Measurements from ENCODE around the gene ADAMTS3.
"Not testable (repeated sequence)": the region's sequence is repeated elsewhere in the genome, so short reads cannot be mapped to it uniquely, and the experiment has no call there.

Gene ADAMTS3

DNA sequence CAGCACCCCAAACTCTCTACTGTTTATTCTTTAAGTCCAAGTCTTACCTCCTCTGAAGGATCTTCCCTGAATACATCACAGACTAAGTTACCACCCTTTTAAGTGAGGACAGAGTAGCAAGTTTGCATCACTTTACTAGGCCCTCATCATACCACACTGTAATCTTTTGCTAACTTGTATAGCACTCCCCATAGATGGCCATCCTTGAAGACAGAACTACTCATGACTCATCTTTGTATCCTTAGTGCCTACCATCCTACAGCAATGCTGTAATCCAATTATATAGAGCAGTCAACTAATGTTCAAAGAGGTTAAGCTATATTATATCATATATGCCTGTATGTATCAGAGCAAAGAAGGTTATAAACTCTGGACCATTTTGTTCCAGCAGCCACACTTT, 101.4 kb downstream of the ADAMTS3 start:
- no peak for DNase-seq

DNA sequence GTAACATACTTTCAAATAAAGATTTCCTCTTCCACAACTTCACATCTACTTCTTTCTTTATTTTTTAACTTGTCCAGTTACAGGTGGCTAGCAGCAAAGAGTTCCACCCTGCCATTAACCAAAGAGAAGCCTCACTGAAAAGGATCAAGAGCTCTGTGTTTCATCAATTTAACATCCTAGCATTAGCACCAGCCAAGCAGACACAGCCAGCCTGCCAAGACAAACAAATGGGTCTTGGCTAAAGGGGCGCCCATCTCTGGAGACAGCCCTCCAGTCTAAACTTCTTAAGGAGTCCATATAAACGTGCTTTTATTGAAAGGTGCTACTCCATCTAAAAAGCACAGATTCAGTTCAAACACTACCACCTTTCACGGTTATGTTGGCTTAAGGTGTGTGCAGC, 105.3 kb downstream of the ADAMTS3 start:
- no peak for DNase-seq

DNA sequence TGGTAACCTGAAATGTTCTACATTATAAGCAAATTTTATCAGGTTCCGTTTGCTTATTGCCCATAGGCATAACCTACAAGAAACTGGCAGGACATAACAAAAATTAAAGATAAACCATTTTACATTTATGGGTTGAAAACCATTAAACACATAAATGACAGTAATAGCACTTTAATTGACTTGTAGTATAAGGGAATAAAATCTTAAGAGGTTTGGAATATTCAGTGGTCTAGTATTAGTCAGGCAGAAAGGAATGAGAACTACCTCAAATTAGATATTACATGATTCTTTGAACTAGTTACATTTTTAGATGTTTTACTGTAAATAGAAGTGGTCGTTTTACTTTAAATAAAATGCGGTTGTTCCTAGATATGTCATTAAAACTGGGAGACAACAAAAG, 111.9 kb downstream of the ADAMTS3 start:
- DNase-seq: no peak

DNA sequence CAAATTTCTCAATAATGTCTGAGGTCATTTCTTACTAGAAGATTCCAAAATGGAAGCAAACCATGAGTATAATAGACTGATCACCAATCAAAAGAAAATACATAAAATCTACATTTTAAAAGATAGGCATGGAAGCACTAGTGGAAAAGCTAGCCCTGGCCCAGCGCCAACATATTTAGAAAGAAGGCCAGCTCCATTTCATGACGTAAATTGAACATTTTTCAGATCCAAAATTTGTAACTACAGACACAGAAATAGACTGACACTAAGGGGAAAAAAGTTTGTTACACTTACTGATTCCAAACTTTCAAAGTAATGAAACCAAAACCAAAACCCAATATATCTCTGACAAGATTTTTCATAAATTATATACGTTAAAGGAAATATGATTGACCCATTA, 117.7 kb downstream of the ADAMTS3 start:
- DNase-seq: no peak

DNA sequence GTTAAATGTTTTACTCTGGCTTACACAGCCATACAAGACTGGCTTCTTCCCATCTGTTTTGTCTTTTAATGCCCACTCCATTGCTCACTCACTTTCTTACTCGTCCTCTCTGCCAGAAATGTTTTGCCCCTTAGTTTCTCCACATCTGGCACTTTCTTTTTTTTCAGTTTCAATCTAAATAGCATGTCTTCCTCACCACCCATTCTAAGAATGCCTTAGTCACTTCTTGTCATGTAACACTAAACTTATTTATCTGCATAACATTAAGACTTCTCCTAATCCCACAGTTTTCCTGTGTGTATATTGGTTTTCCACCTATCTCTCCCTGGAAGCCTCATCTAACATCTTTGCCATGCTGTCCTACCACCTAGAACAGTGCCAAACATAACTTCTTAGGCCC, 119.3 kb downstream of the ADAMTS3 start:
- DNase-seq: no peak

DNA sequence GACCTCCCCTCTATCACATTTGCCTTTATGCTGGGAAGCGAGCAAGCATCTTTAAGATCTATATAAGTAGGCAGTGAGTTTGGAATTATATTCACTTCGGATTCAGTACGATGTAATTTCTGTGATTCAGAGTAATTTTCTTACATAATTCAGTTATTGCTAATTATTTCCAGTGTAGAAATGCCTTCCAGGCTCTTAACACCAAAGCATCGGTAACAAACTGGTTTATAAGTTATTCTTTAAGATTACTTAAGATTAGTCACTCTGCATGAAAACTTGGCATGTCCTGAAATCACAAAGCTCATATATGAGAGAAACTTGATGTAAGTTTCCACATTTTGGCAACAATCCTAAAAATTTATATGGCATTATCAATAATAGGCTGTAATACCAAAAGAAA, 120.8 kb downstream of the ADAMTS3 start:
- no peak for DNase-seq

DNA sequence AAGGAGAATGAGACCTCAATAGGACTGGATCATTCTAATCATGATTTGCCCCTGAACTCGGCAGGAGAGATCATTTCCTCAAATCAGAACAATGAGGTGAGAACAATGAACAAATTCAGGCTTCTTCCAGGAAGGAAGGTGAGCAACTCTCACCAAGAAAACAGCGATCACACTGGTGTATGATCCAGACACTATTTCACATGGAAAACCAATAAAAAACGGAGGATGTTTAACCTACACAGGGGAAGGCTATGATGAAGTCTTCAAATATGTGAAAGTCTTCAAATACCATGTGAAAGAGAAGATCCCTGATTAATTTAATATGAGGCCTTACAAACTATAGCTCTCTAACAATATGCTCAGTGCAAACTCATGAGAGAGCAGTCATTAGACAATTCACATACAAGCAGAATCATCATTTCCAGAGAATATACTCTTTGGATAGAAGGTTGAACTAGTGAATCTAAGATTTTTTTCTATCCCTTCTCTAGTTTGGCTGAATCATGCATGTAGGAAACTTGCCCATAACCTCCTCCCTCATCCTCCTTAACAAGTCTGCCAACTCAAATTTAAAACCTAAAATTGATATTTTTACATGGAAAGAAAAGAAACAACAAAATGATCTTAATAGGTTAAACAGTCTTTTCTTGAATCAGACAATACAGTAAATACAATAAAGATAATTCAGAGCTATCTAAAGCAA, 122.5 kb downstream of the ADAMTS3 start:
- no peak for DNase-seq

DNA sequence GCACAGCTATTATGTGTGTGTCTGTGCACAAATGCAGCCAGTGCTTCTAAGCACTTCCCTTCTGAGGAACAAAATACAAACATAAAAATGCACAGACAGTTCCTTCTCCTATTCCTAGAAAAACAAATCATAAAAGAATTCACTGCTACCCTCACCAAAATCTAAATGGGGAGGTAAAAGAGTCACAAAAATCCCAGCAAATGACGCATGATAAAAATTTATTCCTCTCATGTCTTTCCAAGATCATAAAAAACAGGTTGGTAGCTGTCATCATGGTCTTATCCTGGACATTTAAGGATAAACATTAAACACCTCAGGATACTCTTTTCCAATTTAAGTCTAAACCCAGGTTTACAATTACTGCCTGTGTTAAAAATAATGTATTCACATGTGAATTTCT, 124.9 kb downstream of the ADAMTS3 start:
- no peak for DNase-seq

DNA sequence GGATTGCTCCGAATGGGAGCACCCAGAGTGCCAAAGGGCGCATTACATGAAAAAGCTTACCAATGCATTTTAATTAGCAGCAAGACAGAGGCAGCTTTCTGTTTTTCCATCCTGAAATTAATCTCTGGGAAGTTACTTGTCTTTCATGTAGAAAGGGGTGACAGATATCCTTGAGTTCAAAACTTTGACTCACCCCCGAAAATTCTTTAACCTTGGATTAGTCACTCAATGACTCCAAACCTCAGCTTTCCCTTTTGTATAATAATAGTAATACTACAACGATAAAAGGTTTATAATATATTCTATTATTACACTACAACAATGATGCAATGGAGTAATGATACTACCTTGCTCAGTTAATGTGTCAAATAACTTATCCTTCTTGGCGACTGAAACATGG, 126.3 kb downstream of the ADAMTS3 start:
- no peak for DNase-seq

DNA sequence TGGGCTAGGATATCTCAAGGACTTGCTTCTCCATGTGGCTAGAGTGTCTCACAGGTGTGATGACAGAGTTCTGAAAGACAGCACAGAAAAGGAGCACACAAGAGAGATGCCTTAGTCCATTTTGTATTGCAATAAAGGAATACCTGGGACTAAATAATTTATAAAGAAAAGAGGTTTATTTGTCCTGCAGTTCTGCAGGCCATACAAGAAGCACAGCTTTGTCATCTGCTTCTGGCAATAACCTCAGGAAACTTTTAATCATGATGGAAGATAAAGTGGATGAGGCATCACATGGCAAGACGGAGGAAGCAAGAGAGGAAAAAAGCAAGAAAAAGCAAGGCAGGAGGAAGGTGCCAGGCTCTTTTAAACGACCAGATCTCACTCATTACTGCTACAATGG, 126.9 kb downstream of the ADAMTS3 start:
- no peak for DNase-seq

DNA sequence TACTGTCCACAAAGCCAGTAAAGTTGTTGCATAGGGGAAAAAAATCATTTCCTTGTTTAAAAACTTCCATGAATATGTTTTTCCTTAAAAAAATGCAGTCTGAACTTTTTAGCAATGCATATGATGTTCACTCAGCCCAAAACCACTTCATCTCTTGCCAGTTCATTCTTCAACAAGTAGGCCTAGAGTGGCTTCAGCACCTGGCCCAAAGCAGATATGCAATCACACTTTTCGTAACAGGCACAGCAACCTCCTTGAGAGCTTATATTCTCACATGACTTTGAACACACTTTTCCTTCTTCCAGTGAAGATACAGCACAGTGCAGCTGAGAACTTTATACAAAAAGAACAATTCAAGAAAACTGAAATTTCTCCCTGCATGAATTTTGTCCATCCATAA, 128.6 kb downstream of the ADAMTS3 start:
- DNase-seq: no peak

DNA sequence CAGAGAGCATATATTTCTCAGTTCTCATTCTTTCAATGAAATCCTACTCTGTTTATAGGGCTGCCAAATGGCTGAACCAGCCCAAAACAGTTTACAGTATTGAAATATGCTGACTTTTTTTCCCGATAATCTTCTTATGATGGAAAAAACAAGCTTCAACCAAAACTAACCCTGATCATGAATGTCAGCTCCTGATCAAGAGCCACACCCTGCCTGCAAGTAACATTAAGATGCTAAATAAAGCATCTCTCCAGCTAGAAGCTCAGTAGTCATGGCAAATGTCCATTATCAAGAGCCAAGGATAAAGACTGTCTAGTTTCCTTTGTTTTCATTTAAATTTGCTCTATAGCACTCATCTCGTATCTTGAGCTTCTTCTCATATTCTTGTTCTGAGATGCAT, 136.0 kb downstream of the ADAMTS3 start:
- no peak for DNase-seq

DNA sequence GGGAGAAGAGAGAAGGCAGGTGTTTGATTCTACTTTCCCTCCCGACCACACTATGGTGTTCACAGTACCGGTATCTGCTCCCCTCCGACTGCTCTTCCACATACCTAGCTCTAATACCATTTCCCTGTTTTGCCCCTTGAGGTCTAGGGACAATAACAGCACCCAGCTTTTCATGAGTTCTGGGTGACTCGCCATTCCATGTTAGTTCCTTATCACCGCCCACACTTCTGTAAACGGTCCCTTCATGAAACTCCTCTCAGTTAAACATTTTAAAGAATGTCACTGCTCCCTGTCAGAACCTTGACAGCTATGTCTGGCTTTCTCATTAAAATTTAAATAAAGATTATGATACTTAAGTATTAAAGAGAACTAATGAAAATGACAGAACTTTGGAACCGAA, 136.7 kb downstream of the ADAMTS3 start:
- no peak for DNase-seq

DNA sequence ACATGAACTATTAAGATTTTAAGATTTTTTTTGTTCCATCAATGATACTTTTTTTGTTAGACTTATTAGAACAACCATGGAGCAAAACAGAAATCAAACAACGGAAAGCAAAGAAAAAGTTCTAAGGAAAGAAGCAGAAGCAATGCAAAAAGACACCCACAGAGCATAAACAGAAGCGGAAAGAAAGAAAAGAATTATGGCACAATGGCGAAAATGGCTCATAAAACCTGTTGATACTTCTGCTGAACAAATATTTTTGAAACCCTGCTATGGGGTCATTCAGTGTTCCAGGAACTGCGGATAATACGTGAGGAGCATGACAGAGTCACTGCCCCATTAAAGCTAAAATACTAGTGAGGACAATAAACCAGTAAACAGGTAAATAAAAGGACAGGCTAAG, 138.0 kb downstream of the ADAMTS3 start:
- DNase-seq: no peak

DNA sequence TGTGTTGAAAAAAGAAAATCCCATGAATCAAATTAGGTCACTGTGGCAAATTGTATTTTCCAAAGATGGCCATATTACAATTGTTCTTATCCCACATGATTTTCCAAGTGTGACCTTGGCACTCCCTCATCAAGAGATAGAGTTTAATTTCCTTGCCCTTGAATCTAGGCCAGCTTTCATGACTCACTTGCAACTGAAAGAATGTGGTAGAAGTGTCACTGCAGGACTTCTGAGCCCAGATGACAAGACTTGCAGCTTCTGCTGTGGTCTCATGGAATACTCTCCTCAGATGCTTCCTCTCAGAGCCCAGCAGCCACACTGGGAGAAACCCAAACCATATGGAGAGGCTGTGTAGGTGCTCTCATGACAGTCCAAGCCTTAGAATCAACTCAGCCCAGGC, 139.0 kb downstream of the ADAMTS3 start:
- no peak for DNase-seq

DNA sequence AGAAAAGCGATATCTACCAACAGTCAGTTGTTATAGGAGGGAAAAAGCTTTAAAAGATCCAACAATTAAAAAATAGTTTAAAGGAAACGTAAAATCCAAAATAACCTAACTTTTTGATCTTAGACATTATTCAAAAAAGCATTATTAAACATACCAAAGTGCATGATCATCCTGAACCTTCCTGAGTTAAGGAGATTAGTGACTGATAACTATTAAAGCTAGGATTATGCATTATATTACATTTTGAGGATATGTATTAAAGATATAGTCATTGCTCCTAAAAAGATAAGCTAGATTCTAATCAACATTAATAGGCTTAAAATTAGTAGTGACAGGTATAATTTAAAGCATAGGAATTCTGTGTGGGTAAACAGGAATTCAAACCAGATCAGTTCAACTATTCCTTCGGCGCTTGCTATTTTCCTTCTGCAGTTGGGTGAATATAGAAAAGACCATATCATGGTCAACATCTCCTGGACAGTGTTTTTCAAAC, 139.6 kb downstream of the ADAMTS3 start:
- DNase-seq: no peak

DNA sequence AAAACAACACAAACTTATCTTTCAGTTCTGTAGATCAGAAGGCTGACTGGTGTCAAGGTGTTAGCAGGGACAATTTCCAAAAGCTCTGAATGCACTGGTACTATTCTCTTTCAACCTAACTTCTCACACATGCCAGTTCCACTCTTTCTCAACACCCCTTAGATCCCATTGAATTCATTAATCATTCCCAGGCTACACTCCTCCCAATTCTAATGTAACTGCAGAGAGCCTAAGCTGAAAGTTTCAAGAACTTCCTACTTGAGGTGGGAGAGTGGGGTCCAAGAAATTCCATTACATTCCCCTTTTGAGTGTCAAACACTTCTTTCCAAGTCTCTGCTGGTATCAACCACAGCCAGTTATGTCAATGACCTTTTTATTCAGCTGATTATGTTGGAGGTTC, 142.0 kb downstream of the ADAMTS3 start:
- no peak for DNase-seq

DNA sequence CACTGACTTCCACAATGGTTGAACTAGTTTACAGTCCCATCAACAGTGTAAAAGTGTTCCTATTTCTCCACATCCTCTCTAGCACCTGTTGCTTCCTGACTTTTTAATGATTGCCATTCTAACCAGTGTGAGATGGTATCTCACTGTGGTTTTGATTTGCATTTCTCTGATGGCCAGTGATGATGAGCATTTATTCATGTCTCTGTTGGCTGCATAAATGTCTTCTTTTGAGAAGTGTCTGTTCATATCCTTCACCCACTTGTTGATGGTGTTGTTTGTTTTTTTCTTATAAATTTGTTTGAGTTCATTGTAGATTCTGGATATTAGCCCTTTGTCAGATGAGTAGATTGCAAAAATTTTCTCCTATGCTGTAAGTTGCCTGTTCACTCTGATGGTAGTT, 143.1 kb downstream of the ADAMTS3 start:
- DNase-seq: not testable (repeated sequence)

DNA sequence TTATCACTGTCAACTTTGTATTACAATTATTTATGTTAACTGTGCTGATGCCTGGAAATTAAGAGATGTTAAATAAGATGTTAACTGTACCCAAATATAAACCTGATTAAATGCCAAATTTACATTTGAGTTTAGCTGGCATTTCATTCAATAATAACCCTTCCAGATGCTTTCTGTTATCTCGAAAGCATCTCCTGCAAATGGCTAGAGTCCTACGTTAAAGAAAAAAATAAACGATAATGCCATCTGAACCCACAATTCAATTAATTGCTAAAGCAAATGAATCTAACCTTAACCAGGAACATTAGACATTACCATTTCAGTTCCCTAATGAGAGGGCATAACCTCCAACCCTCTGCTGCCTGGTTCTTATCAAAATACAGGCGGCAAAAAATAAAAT, 145.0 kb downstream of the ADAMTS3 start:
- no peak for DNase-seq

DNA sequence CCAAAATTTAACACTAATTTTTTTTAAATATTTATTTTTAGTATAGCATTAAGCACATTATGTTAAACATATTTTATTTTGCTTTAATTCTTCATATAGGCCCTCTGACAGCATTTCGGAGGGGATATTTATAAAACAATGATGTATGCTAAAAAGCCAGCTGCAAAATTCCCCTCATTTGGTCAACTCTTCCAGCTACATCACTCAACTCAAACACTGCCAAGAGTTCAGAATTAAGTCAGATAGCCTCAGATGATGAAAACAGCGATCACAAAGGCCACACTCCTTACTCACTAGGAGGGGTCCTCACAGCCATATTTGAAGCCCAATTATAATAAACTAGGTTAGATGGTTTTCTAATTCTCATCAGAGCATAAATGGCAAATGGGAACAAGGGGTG, 146.6 kb downstream of the ADAMTS3 start:
- no peak for DNase-seq

DNA sequence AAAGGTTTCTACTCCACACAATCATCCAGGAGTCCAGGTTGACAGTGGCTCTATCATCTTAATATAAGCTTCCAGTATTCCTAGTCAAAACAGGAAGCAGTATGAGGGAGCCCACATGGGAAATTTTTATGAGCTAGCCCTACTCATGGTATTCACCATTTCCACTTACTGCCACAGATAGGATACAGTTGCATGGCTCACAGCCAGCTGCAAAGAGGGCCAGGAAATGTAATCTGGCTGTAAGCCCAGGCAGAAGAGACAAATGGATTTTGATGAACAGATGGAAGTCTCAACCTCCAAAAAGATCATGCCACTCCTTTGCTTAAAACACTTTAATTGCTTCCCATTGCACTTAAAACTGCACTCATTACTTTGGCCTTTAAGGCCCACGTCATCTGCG, 150.6 kb downstream of the ADAMTS3 start:
- no peak for DNase-seq

DNA sequence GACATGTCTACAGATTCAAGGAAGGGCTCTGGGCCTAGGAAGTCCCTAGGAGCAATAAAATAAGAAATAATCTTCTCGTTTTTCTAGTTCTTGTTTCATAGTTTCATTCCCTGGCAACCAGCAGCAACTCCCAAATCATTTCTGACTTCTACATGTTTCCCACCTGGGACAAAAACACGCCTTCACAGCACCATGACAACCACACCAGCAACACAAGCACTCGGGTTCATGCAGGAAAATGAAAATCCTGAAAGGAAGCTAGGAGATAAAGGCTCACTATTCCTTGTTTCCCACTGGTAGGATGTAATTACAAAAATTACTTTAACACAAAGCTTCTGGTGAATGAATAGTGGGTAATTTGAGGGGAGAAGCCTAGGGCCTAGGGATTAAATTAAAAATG, 158.9 kb downstream of the ADAMTS3 start:
- no peak for DNase-seq

DNA sequence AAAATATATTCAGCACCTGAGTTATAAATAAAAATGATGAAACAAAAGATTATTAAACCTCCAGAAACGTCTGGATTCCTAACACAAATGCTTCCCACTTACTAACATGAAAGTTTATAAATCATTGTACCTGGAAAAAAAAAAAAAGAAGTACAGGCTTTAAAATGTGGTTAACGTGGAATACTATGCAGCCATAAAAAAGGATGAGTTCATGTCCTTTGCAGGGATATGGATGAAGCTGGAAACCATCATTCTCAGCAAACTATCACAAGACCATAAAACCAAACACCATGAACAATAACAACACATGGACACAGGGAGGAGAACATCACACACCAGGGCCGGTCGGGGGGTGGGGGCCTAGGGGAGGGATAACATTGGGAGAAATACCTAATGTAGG, 160.5 kb downstream of the ADAMTS3 start:
- DNase-seq: no peak

DNA sequence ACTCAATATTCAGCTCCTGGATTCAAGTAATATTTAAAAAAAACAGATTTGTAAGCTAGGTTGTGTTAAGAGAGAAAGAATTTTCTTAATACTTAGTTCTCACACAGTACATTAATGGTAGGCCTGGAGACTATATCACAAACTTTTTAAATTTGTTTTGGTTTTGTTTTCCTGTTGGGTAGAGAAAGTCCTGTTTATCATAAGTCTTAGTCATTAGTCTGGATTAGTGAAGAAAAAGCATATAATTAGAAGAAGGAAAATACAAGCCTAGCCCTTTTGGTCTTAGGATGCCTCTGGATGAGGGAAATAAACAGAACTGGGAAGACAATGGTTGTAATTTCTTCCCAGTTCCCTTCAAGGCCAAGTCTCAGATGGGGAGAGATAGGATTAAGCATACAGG, 163.6 kb downstream of the ADAMTS3 start:
- DNase-seq: no peak

DNA sequence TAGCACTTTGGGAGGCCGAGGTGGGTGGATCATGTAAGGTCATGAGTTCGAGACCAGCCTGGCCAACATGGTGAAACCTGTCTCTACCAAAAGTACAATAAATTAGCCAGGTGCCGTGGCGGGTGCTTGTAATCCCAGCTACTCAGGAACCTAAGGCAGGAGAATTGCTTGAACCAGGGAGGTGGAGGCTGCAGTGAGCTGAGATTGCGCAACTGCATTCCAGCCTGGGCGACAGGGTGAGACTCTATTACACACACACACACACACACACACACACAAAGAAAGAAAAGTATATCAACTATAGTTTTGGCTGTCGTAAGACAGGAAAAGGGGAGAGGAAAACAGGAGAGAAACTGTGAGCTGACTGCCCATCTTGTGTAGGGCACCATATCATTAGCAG, 171.7 kb downstream of the ADAMTS3 start:
- no peak for DNase-seq
